Small intestine (tissue), 7 donors: ENCODE results near the gene OAS2. TPM values are rescaled to one million over a fixed set of nuclear protein-coding genes. Genes with fewer than 3 reads are reported as not detected.
"Not testable (repeated sequence)": the region's sequence is repeated elsewhere in the genome, so short reads cannot be mapped to it uniquely, and the experiment has no call there.

Experiments
- DNase-seq, 2 donors: peaks; one replicate each; pipeline versions ENCODE4 v3.0.0 to v3.0.0-alpha.2; 2013
- FAIRE-seq: peaks from 2 replicates; lab custom pipeline; 2012; peaks lifted over from hg19 to GRCh38; lab: Jason Lieb, UNC
- H3K27ac ChIP-seq, 3 donors: one replicate each; pipeline ENCODE4 v1.5.1; 2013; ENCODE audit warnings: low read length in 2 of 3, mild to moderate bottlenecking in 2 of 3, control low read depth in 1 of 3, inconsistent platforms in 1 of 3, low read depth in 1 of 3, moderate library complexity in 1 of 3
- H3K27me3 ChIP-seq, 3 donors: one replicate each; pipeline ENCODE4 v1.6.1; 2013; ENCODE audit warnings: low read length in 3 of 3, inconsistent platforms in 1 of 3; ENCODE audit not compliant: control insufficient read depth in 3 of 3, insufficient read depth in 3 of 3
- H3K36me3 ChIP-seq, 3 donors: one replicate each; pipeline ENCODE4 v1.6.1; 2013; ENCODE audit warnings: low read length in 3 of 3, inconsistent platforms in 1 of 3, low read depth in 1 of 3, mild to moderate bottlenecking in 1 of 3, moderate library complexity in 1 of 3; ENCODE audit not compliant: control insufficient read depth in 3 of 3, insufficient read depth in 2 of 3
- H3K4me1 ChIP-seq, 3 donors: one replicate each; pipeline ENCODE4 v1.6.1; 2013; ENCODE audit warnings: low read length in 2 of 3, inconsistent platforms in 1 of 3, low read depth in 1 of 3, mild to moderate bottlenecking in 1 of 3, moderate library complexity in 1 of 3; ENCODE audit not compliant: control insufficient read depth in 3 of 3, insufficient read depth in 2 of 3
- H3K4me3 ChIP-seq, 3 donors: one replicate each; pipeline ENCODE4 v1.5.1; 2013; ENCODE audit warnings: low read length in 3 of 3, control low read depth in 1 of 3, inconsistent platforms in 1 of 3, low read depth in 1 of 3, mild to moderate bottlenecking in 1 of 3, moderate library complexity in 1 of 3
- H3K9me3 ChIP-seq, 2 donors: one replicate each; pipeline ENCODE4 v1.6.1; 2013; ENCODE audit warnings: low read depth in 1 of 2, low read length in 1 of 2; ENCODE audit not compliant: control insufficient read depth in 2 of 2, insufficient read depth in 1 of 2
- WGBS, 3 donors: extraction: QIAGEN DNeasy Blood & Tissue Kit; methylation state at CpG; one replicate each; pipeline ENCODE4 v1.1.7; 2013; 5-methylcytosine and 5-hydroxymethylcytosine counted together
- polyA plus RNA-seq, 4 donors: library from polyadenylated mRNA; stranded (reverse) in 3 of 4; unstranded in 1 of 4; fragments of 200-250 nt in 3 of 4; fragments of 120-200 nt in 1 of 4; gene quantifications; one replicate each; pipeline versions ENCODE4 v1.2.1 to v1.2.3, GENCODE V29; 2013
- donor health status: healthy with polysubstance abuse.
- donor health status: control.
- donor health status: control.
- donor health status: Bipolar disorder and iron deficiency.
- donor health status: healthy.

The OAS2 gene
- polyA plus RNA-seq, 4 donors = 2.3 to 7.7 (median 2.7) TPM

DNA sequence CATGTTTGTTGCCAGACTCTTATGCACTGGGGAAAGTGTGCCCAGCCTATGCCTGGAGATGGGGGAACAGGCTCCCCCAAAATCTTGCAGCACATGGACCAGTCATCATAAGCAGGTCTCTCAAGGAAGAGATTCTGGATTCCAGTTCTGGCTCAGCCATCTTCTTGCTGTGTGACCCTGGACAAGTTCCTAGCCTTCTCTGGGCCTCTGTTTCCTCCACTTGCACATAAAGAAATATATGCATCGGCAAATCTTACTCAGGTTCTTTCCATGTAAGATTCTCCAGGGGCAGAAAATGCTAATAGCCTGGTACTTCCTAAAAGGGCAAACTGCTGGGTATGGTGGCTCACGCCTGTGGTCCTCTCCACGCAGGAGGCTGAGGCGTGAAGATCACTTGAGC lies 32.8 kb upstream of the OAS2 start:
- FAIRE-seq (no peak), DNase-seq (no peak)
- Histone ChIP-seq H3K27me3 (no peaks in the 10 kb centered on the region), H3K27ac (no peak overlapping the region), H3K9me3 (no peaks in the 10 kb centered on the region), H3K36me3 (peaks cover 2 to 57% (median 6%) of the 10 kb centered on the region in 3 donors), H3K4me3 (no peak overlapping the region), H3K4me1 (no peaks in the 10 kb centered on the region)
- WGBS, 3 donors = 94 to 97% (median 95%) methylated on average over 4 of the region's 4 CpGs

DNA sequence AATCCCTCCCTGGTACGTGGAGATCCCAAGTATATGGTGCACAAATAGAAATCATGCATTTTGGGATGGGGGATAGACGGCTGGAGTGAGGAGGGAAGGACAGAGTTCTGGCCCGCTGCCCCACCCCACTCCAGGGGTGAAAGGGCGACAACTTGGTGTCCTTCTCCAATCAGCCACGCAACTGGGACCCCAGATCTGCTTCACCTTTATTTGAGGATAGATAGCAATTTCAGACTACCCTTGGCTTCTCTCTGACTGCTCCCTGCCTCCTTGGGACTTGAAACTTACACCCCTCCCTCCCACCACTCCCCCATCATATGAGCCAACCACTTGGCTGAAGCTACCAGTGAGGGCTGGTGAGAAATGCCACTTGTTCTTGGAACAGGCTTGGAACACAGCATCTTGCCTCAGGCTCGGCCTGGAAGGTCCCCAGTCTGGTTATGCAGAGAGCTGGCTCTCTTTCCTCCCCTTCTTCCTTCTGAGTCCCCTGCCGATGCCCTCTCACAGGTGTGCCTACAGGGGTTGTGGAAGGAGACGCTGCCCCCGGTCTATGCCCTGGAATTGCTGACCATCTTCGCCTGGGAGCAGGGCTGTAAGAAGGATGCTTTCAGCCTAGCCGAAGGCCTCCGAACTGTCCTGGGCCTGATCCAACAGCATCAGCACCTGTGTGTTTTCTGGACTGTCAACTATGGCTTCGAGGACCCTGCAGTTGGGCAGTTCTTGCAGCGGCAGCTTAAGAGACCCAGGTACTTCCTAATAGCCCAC lies 31.9 kb upstream of the OAS2 start:
- FAIRE-seq = no peak
- no peak for DNase-seq

GRCh38 chr12:112947314-112947713 lies 31.0 kb upstream of the OAS2 start:
- WGBS, 3 donors = 0 to 49% (median 38%) methylated on average over 1 of the region's 1 CpG
- no peak for FAIRE-seq
- peaks cover 2 to 50% (median 4%) of the 10 kb centered on the region in 3 donors for H3K36me3 ChIP-seq

More for the DNA sequence above, 31.9 kb upstream of the OAS2 start:
- no peaks in the 10 kb centered on the region for H3K27me3 ChIP-seq
- H3K36me3 ChIP-seq = peaks cover 2 to 58% (median 6%) of the 10 kb centered on the region in 3 donors
- H3K9me3 ChIP-seq = no peaks in the 10 kb centered on the region
- no peaks in the 10 kb centered on the region for H3K4me1 ChIP-seq
- no peak overlapping the region for H3K4me3 ChIP-seq
- 90 to 95% (median 91%) methylated on average over 14 of the region's 14 CpGs for WGBS, 3 donors
- no peak overlapping the region for H3K27ac ChIP-seq

GRCh38 chr12:112947761-112948160 lies 30.6 kb upstream of the OAS2 start:
- WGBS, 3 donors = 96 to 100% (median 96%) methylated on average over 5 of the region's 5 CpGs
- H3K36me3 ChIP-seq = peaks cover 2 to 48% (median 4%) of the 10 kb centered on the region in 3 donors
- no peak for FAIRE-seq
- H3K9me3 ChIP-seq = no peaks in the 10 kb centered on the region
- DNase-seq = no peak
- no peaks in the 10 kb centered on the region for H3K4me1 ChIP-seq
- no peak overlapping the region for H3K4me3 ChIP-seq
- H3K27ac ChIP-seq = no peak overlapping the region
- no peaks in the 10 kb centered on the region for H3K27me3 ChIP-seq

More at GRCh38 chr12:112947314-112947713, 31.0 kb upstream of the OAS2 start:
- H3K4me1 ChIP-seq = no peaks in the 10 kb centered on the region
- H3K27ac ChIP-seq = no peak overlapping the region
- no peak overlapping the region for H3K4me3 ChIP-seq
- DNase-seq = no peak
- no peaks in the 10 kb centered on the region for H3K9me3 ChIP-seq
- H3K27me3 ChIP-seq = no peaks in the 10 kb centered on the region

- DNase-seq (no peak), FAIRE-seq (no peak)
- no peaks in the 10 kb centered on the region for H3K27me3 ChIP-seq
- no peak overlapping the region for H3K27ac ChIP-seq
- no peaks in the 10 kb centered on the region for H3K4me1 ChIP-seq
- H3K36me3 ChIP-seq = peaks cover 2 to 41% (median 4%) of the 10 kb centered on the region in 3 donors
- WGBS, 3 donors = 93 to 96% (median 95%) methylated on average over 7 of the region's 7 CpGs
- H3K4me3 ChIP-seq = no peak overlapping the region
- no peaks in the 10 kb centered on the region for H3K9me3 ChIP-seq
Measured at GRCh38 chr12:112948806-112949205, 29.5 kb upstream of the OAS2 start.

- no peaks in the 10 kb centered on the region for H3K27me3 ChIP-seq
- FAIRE-seq (no peak), DNase-seq (no peak)
- H3K4me3 ChIP-seq = no peak overlapping the region
- WGBS, 3 donors = 93 to 97% (median 96%) methylated on average over 11 of the region's 11 CpGs
- H3K27ac ChIP-seq = no peak overlapping the region
- peaks cover 0 to 30% (median 4%) of the 10 kb centered on the region in 3 donors for H3K36me3 ChIP-seq
- H3K4me1 ChIP-seq = no peaks in the 10 kb centered on the region
- no peaks in the 10 kb centered on the region for H3K9me3 ChIP-seq
Measured at GRCh38 chr12:112950701-112951100, 27.6 kb upstream of the OAS2 start.

DNA sequence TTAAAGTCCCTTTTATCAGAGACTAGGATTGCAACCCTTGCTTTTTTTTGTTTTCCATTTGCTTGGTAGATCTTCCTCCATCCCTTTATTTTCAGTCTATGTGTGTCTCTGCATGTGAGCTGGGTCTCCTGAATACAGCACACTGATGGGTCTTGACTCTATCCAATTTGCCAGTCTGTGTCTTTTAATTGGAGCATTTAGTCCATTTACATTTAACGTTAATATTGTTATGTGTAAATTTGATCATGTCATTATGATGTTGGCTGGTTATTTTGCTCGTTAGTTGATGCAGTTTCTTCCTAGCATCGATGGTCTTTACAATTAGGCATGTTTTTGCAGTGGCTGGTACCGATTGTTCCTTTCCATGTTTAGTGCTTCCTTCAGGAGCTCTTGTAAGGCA lies 21.2 kb upstream of the OAS2 start:
- not testable (repeated sequence) for H3K9me3 ChIP-seq, H3K27me3 ChIP-seq, H3K4me3 ChIP-seq, H3K4me1 ChIP-seq, DNase-seq, FAIRE-seq, H3K27ac ChIP-seq
- peaks cover 0 to 11% (median 3%) of the 10 kb centered on the region in 3 donors for H3K36me3 ChIP-seq
- WGBS, 3 donors = 93 to 96% (median 94%) methylated on average over 4 of the region's 4 CpGs

DNA sequence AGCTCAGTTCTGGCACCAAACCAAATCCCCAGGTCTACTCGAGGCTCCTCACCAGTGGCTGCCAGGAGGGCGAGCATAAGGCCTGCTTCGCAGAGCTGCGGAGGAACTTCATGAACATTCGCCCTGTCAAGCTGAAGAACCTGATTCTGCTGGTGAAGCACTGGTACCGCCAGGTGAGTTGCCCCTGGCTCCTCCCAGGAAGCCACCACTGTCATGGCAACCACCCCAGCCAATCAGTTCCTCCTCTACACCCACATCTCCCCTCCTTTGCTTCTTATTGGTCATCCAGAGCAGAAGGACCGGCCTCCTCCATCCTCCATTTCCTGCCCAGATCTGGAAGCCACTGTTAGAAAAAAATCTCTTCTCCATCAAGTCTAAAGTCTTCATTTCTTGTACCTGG lies 17.2 kb upstream of the OAS2 start:
- WGBS, 3 donors = 88 to 90% (median 88%) methylated on average over 7 of the region's 7 CpGs
- Histone ChIP-seq H3K36me3 (peaks cover 14 to 40% (median 24%) of the 10 kb centered on the region in 3 donors), H3K4me3 (no peak overlapping the region), H3K9me3 (peaks cover 0 to 5% of the 10 kb centered on the region in 2 donors), H3K4me1 (no peaks in the 10 kb centered on the region), H3K27me3 (no peaks in the 10 kb centered on the region), H3K27ac (no peak overlapping the region)
- FAIRE-seq (no peak), DNase-seq (no peak)
